ENCODE results near the gene WDR54.

DNA sequence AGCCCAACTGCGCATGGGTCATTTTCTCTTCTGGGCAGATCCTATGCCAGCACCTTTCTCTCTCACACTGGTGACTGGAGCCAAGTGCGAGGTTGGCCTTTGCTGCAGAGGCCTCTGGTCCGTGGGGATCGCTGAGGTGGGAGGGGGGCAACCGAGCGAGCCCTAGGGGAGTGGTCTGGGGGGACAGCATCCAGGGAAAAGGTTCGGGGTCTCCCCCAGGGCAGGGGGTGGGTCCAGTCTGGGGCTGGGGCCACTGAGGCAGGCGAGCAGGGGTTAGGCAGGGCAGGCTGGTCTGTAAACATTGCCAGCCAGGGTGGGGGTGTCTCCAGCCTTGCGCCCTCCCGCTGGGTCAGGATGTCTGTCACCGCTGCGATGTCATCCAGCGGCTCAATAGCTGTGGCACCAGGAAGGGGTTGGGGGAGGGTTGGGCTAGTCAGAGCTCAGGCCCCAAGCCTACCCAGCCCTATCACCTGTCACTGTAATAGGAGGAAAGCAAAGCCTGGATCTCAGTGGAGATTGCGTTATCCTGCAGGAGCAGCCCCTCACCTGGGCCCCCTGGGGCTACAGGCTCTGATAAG lies 4.7 kb downstream of the WDR54 start:
- TF ChIP-seq, protein P1, sequence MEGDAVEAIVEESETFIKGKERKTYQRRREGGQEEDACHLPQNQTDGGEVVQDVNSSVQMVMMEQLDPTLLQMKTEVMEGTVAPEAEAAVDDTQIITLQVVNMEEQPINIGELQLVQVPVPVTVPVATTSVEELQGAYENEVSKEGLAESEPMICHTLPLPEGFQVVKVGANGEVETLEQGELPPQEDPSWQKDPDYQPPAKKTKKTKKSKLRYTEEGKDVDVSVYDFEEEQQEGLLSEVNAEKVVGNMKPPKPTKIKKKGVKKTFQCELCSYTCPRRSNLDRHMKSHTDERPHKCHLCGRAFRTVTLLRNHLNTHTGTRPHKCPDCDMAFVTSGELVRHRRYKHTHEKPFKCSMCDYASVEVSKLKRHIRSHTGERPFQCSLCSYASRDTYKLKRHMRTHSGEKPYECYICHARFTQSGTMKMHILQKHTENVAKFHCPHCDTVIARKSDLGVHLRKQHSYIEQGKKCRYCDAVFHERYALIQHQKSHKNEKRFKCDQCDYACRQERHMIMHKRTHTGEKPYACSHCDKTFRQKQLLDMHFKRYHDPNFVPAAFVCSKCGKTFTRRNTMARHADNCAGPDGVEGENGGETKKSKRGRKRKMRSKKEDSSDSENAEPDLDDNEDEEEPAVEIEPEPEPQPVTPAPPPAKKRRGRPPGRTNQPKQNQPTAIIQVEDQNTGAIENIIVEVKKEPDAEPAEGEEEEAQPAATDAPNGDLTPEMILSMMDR (IDR thresholded peaks at IDR 0.05; ENCODE audit: extremely low read depth in 1 of 2, insufficient read depth in 1 of 2, low read depth in 1 of 2, low read length in 2 of 2): no peak
- no peak for TF ChIP-seq EZH2 (IDR thresholded peaks at IDR 0.05; ENCODE audit: borderline replicate concordance, low read depth, low read length, severe bottlenecking)
- TF ChIP-seq POLR2A (IDR thresholded peaks at IDR 0.05; ENCODE audit: low read depth, low read length): no peak
- TF ChIP-seq, protein P2, sequence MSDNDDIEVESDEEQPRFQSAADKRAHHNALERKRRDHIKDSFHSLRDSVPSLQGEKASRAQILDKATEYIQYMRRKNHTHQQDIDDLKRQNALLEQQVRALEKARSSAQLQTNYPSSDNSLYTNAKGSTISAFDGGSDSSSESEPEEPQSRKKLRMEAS (IDR thresholded peaks at IDR 0.05; ENCODE audit: insufficient read depth, insufficient read length): no peak
- TF ChIP-seq MYC (IDR thresholded peaks at IDR 0.05; ENCODE audit: low read depth, low read length): no peak
- TF ChIP-seq POLR2AphosphoS5 (IDR thresholded peaks at IDR 0.05; ENCODE audit: insufficient read depth, low read depth, low read length): no peak
